GM19328 (cell line): ENCODE measurements around the gene LMBRD2.

Experiments used
- ATAC-seq: cut with Tn5 transposase; IDR thresholded peaks from one replicate; pipeline ENCODE4 v1.9.1; 2021; ENCODE audit warnings: mild to moderate bottlenecking, moderate library complexity; ENCODE audit not compliant: unreplicated experiment

The LMBRD2 gene

DNA sequence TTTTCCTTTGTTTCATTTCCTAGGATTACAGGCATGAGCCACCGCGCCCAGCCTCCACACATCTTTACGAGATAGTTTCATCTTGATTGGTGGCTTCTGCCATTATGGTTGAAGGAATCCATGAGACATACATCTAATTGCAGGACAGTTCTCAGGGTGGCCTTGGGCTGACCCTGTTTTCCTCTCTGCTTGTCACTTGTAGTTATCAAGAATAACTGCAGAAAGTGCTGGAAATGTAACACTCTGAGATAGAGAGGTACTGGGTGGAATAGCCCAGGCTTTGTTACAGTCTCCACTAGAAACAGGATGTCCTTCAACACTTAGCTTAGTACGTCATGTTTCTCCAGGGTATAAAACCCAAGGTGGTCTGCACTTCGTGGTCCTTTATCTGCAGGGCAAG, 95.7 kb downstream of the LMBRD2 start:
- ATAC-seq: no peak

- no peak for ATAC-seq
Measured at GRCh38 chr5:36054647-36055046, 97.0 kb downstream of the LMBRD2 start.

DNA sequence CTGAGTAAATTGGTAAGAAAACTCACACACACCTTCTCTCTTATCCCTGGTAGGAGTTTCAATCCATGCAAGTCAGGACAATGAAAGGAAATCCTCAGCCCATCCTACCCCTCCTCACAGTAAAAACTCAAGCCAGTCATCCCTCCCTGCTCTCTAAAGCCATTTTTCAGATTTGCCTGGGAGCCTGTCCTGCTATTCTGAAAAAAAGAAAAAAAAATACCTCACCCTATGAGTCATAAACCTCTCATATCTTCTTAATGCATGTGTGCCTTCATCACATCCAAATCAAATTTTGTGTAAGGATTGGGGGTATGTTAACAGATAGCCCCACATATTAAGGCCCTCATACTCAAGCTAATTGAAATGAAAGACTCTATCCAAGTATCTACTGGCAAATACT, 99.1 kb downstream of the LMBRD2 start:
- no peak for ATAC-seq

GRCh38 chr5:36049949-36050348, 101.7 kb downstream of the LMBRD2 start:
- no peak for ATAC-seq
